DMS153 (cell line): ENCODE results near the gene UCN.

Source experiments
- DNase-seq: peaks from one replicate; lab custom pipeline; 2025; lab: John Stamatoyannopoulos, UW

The UCN gene

DNA sequence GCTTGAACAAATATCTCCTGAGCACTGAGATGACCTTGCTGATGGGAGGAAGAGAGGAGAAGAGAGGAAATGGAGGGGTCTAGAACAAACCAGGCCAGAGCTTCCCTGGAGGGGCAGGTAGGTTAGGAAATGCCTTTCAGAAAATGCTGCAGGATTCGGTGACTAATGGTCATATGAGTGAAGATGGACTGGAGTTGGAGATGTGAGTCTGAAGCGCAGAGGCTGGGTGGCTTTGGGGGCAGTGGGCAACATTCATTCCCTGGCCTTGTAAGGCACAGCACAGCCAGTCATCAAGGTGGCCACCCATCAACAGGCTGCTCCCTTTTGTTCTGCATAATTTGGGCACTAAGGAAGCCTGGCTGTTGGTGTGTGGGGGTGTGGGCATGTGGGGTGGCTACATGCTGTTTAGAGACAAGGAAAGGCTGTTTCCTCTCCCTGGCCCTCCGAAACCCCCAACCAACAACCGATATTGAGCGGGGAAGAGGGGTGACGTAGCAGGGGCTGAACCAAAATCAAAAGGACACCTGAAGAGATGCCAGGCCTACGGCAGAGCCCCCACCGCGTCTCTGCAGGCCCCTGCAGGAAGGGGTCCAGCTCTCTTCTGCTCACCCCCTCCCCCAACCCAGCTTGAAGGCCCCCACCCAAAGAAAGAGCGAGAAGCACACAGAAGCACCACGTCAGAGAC is 46.9 kb downstream of the UCN start:
- no peak for DNase-seq

DNA sequence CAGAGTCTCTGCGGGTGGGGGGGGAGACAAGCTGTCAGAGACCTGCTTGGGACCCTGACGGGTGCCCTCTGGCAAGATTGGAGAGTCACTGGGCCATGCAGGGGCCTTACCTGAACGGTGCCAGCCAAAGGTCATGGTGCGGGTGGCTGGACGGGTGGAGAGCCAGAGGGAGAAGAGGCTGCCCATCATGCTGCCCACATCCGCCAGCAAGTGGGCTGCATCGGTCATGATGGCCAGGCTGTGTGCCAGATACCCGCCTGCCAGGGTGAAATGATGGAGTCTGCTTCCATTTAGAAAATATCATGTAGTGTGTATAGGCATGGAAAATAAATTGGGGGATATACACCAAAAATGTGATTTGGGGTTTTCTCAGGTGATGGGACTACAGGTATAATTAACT is 50.2 kb downstream of the UCN start:
- no peak for DNase-seq
